ELR (cell line): ENCODE measurements around the gene IQGAP3.

Source experiments
- DNase-seq: peaks from one replicate; pipeline ENCODE4 v3.0.0-alpha.2; 2015; ENCODE audit warnings: low read depth

The IQGAP3 gene

DNA sequence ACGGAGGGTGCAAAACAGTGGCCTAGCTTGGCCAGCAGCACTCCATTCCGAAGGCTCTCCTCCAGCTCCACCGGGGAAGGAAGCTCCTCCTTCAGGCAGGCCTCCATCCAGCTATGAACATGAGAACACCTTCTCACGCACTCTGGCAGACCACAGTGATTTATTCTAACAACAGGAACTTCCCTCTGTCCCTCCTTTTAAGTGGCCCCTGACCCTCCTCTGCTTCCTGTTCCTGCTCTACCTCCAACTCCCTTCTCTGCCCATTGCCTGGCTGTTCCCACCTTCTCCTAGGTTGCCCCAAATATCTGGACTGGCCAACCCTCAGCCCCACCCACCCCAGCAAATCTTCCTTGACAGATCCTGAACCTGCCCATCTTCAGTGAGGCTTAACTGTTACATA lies 5.9 kb downstream of the IQGAP3 start:
- no peak for DNase-seq

DNA sequence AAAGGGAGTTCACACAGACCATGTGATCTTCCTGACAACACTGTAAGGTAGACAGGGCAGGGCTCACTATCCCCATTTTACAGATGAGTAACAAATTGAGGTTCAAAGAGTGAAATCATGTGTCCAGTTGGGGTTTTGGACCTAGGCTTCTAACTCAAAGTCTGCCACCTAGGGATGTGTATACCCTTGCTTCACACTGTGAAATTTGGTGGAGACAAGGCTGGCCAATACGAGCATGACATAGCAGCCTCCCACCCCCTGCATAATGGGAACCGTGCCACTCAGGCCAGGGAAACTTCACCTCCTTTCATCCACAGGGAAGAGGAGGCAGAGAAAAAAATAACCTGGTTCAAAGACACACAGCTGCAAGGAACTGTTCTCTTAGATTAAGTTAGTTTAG lies 6.8 kb downstream of the IQGAP3 start:
- no peak for DNase-seq

DNA sequence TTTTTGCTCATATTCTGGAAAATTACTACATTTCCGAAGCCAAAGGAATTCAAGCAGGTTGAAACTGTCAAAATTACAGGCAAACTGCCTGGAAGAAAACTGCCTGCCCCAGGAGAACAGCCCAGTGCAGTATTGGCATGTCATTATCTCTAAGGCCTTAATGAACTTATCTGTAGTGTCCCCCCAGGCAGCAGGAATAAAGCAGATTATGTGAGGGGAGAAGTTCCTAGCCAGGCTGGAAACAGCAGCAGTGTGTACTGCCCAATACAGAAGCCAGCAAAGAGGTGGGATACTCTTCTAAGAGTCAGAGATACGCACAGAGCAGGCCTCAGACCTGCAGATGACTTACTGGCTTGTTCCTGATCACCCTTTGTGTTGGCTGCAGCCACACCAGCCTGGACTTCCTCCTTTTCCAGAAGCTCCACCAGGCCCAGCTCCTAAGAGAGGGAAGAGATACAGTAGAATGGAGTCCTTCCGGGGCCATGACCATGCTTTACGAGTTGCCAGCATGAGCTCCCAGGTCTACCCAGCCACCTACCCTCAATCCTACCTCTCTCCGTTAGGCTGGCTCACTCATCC lies 11.7 kb downstream of the IQGAP3 start:
- DNase-seq, result no peak

DNA sequence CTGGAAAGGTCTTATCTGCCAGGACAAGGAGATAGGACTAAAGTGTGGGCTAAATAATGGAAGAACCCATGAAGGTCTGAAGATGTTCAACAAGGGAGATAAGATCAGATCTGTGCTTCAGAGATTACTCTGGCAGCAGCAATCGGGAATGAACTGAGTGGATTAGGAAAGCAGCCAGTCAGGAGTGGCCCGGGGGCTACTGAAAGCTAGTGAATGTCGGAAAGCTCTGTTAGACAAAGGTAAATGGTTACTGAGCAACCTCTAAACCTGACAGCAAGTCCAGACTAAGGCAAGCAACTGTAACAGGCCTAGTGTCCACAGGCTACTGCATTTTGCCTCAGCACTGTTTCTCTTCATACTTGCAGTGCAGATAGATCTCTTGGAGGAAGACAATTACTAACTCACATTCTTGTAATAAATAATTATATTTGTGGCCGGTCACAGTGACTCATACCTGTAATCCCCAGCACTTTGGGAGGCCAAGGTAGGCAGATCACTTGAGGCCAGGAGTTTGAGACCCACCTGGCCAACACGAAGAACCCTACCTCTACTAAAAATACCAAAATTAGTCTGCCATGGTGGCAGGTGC lies 12.5 kb downstream of the IQGAP3 start:
- DNase-seq, result peak; percentile 25

DNA sequence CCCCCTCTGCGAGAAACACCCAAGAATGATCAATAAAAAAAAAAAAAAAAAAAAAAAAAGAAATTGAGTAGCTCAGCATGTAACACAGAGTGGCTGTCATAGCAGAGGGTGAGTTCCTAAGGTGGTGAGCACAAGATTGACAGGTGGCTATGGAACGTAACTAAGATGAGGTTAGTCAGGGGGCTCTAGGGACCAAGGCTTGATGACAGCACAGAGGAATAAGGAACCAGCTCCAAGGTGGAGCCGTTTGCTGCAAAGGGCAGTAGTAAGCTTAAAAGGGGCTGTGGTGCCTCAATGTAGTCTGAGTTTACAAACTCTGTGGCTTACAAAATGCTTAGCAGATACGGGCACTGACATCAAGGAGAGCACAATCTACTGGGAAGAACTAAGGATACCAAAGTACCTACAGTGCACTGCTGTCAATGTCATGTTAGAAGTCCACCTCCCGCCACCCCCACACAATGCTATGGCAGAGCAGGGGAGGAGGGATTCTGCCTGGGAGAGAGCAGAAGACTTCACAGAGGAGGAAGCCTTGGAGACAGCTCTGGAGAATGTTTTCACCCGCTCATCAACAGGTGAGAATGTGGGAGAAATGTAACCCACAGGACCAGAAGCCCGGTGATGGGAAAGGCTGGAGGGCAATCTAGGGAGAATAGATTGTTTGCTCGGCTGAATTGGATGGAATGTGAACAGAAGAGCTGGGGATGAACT lies 13.1 kb downstream of the IQGAP3 start:
- no peak for DNase-seq

DNA sequence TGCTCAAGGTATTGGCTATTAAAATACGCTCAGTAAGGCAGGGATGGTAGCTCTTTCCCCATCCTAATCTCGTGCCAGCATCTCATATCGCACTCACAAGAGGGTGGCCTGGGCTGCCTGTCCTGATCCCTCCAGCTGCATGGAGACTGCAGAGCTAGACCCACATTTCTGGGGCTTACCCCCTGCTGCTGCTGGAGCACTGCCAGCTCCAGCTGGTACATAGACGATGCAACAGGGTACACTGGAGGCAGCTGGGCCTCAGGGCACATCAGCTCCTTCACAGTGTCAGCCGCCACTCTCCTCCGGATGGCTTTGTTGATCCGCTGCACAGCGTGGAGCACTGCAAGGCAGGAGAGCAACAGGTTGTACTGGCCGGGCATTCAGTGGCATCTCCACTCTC lies 16.0 kb downstream of the IQGAP3 start:
- no peak for DNase-seq

DNA sequence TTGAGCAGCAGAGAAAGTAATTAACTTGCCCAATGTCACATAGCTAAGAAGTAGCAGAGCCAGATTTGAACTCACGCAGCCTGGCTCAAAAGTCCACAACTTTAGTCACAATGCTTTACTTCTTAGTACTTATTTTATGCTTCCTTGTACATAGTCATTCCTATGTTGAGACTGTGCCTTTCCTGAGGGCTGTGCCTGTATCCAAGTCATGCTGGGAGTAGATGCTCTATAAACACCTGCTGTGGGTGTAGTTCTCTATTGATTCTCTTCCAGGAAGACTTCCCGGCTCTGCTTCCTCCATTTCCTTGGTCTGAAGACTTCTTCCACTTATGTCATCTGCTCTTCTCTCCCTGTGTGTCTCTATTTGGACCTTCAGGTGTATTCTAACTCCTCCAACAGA lies 16.6 kb downstream of the IQGAP3 start:
- no peak for DNase-seq

DNA sequence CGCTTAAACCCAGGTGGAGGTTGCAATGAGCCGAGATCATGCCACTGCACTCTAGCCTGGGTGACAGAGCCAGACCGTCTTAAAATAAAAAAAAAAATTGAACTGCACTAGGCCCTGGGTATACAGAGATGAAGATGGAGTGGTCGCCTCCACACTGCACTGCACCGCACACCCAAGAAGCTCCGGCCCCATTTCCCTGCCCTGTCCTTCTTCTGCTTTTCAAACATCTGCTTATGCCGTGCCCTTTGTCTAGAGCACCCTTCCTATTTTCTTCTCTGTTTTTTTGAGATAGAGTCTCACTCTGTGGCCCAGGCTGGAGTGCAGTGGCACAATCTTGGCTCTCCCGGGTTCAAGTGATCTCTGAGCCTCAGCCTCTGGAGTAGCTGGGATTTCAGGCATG lies 17.4 kb downstream of the IQGAP3 start:
- DNase-seq, result no peak

DNA sequence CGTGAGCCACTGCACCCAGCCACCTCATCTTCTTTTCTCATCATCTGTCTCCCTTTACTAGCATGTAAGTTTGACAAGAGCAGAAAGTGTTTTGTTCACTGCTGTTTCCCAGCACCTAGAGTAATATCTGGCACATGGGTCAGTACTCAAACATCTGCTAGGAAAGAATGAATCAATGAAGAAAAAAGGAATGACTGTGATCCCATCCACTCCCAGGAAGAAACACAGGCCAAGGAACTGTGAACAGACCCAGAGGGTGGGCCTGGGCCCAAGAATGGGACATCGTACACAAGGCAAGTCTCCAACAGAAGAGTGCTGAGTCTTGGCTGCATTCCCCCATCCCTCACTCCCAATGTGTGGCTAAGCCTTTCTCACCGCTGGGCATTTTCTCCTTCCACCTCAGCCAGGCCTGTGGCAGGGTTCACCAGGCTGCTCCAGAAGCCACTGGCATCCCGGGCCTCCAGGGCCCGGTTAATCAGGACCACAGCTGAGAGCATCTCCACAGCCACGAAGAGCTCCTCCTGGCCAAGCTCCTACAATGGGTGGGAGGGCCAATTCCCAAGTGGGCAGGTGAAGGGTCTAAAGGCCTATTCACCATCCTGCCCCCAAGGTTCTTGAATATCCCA lies 18.4 kb downstream of the IQGAP3 start:
- DNase-seq, result no peak

DNA sequence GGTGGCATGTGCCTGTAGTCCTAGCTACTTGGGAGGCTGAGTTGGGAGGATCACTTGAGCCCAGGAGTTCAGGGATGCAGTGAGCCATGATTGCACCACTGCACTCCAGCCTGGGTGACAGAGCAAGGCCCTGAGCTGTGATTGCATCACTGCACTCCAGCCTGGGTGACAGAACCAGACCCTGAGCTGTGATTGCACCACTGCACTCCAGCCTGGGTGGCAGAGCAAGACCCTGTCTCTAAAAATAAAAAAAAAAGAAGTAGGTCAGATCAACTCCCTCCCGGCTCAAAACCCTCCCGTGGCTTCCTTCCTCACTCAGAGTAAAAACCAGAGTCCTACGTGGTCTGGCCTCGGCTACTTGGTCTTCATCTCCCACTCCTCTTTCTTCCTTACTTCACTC lies 19.4 kb downstream of the IQGAP3 start:
- DNase-seq, result peak; percentile 17

DNA sequence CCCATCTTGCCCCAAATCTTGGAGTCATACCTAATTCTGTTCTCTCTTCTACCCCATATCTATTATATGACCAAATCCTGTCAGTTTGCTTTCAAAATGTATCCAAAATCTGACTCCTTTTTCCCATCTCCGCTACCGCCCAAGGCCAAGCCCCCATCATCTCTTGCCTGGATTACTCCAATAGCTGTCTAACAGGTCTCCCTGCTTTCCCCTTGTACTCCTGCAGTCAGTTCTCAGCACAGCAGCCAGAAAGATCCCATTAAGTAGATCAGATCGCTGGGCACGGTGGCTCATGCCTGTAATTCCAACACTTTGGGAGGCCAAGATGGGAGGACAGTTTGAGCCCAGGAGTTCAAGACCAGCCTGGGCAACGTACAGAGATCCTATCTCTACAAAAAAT lies 19.8 kb downstream of the IQGAP3 start:
- DNase-seq, result no peak

DNA sequence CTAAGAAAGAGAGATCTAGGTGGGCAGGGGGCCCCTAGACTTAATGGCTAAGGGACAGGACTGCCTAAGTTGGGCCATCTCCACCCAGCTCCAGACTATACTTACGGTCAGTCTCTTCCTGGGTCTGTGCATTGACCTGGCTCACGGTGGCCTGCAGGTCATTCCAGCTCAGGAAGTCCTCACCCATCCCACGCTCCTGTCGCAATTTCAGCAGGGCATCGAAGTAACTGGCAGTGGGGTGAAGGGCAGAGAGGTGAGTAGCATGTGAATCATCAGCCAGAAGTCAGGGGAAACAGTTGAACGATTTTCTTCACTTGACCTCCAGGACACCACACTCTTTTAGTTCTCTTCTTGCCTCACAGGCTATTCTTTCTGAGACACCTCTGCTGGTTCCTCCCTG lies 20.5 kb downstream of the IQGAP3 start:
- peak; percentile 79 for DNase-seq

DNA sequence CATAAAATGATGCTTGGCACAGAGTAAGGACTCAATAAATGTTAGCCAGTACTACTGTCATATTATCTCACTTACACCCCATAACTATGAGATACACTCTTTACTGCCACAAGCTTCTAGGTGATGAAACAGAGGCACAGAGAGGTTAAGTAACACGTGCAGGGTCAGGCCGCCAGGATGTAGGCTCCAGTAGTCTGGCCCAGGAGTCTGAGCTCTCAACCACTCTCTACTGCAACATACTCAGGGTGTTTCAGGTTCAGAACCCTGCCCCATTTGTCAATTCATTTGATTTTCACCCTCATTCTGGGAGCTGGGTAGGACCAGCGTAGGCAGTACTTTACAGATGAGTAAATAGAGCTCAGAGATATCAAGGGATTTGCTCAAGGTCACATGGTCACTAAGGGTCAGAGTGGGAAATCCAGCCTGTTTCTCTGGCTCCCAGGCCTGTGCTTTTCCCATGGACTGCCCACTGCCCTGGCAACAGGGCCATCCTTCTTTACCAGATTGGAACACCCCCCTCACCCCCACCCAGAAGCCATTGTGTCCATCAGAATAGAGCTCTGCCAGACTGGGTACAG lies 21.2 kb downstream of the IQGAP3 start:
- DNase-seq, result no peak

DNA sequence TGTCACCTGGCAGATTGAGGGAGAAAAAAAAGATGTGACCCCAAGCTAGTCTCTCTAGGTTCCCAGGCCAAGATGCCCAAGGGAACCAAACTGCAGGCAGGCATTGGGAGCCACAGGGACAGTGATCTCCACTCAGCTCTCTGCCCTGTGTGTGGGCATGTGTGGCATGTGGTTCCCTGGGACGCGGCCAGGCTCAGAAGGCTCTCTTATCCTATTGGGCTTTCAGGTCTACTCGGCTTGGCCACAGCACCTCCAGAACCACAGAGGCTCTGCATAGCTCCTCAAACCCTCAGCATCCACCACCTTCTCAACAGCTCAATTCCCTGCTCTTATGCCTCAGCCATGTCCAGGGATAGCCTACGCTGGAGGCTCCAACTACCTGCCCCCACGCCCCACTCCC lies 22.0 kb downstream of the IQGAP3 start:
- DNase-seq, result no peak

DNA sequence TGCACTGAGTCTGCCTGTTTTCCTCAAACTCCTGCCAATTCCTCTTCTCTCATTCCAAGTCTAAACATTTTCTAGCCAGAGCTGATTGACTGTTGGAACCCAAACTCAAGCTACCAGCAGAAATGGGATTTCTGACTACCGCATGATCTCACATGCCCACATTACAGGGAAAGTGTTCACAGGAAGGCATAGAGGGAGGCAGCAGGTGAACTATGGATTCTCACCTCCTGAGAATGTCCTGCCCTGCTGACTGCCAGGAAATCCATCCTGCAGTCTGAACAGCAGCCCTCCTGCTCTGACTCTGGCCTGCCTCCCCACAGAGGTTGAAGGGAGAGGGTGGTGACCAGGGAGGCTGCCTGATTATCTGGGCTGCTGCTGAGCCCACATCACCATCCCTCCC lies 22.5 kb downstream of the IQGAP3 start:
- DNase-seq, result no peak

DNA sequence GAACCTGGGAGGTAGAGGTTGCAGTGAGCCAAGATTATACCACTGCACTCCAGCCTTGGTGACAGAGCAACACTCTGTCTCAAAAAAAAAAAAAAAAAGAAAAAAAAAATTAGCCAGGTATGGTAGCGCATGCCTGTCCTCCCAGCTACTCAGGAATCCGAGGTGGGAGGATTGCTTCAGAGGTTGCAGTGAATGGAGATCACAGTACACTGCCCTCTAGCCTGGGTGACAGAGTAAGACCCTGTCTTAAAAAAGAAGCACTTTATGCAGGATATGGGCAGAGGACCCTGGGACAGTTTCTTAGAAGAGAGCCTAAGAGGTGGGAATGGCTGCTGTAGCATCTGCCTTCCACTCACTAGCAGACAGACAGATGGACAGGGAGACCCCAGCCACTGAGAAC lies 23.0 kb downstream of the IQGAP3 start:
- DNase-seq, result no peak

DNA sequence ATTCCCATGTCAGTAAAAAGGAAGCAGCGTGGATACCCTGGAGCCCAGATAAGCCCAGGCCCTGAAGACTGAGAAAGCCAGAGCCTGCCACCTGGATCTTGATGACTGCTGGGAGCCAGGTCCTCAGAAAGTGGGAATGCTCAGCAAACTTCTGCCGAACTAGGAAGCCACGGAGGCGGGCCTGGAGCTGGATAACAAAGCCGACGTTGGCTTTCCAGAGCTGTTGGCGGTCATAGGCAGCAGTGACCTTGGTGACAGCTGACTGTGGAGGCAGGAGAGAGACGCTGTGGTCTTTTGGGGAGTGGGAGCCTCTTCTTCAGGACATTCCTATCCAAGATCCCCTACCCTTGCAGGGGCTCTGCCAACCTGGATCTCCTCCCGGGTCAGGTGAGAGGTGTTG lies 24.4 kb downstream of the IQGAP3 start:
- DNase-seq, result no peak

DNA sequence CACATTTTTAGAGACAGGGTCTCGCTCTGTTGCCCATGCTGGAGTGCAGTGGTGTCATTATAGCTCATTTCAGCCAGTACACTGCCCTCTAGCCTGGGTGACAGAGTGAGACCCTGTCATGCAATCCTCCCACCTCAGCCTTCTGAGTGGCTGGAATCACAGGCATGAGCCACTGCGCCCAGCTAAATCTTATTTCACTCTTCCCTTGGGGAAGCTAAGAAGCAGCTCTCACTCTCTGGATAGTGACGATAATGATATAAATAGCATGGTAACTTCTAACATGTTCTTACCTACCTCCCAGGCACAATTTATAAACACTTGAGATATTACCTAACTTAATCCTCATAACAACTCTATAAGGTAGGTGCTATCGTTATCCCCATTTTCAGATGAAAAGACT lies 24.9 kb downstream of the IQGAP3 start:
- no peak for DNase-seq

DNA sequence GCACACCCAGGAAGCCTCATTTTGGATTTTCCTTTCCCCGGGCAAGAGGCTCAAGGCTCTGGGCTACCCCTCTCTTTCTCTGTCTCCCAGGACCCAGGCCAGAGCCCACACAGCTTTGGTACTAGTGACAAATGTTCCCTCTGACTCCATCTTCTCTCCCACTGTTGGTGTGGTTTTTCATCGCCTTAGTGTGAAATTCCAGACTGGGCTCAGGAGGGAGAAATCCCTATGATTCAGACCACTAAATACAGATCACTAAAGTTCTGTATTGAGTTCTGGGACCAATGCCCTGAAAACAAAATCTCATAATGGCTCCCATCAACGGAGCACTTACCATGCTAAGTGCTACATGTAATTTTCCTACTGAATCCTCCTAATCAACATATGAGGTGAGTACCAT lies 26.1 kb downstream of the IQGAP3 start:
- DNase-seq, result no peak

DNA sequence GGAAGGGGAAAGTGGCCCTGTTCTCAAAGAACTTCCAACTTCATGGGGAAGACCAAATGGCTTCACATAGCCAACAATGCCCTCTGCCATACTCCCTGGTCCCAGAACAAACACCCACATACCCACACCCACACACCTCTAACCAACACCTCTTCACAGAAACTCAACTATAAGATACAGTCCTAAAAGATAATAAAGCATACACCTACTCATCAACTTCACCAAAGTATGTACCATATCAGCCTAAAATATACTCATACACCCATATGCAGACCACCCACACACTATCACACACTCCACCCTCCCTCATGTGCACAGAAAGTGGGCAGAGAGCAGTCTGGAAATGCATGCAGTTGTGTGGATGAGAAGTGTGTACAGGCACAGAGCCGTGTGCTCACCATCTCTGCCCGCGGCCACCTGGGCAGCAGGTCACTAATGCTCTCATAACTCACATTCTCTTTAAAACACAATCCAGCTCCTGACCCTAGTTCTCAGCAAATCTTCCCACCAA lies 27.7 kb downstream of the IQGAP3 start:
- no peak for DNase-seq

DNA sequence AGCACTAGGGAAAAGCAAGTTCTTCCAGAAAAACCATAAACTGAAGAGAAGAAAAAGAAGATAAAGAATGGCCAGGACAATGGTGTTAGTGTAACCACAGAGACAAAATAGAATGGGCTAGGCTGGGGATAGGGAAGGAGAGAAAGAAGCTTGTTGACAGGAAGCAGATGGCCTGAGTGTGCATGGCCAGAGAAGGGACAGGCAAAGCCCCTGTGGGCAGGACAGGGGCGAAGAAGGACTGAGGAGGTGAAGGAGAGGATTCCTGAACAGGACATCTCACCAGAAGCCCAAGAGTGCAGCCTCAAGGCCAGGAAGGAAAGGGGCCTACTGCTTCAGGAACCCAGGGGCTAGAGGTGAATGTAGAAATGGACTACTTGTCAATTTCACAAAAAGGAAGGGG lies 29.3 kb downstream of the IQGAP3 start:
- no peak for DNase-seq

DNA sequence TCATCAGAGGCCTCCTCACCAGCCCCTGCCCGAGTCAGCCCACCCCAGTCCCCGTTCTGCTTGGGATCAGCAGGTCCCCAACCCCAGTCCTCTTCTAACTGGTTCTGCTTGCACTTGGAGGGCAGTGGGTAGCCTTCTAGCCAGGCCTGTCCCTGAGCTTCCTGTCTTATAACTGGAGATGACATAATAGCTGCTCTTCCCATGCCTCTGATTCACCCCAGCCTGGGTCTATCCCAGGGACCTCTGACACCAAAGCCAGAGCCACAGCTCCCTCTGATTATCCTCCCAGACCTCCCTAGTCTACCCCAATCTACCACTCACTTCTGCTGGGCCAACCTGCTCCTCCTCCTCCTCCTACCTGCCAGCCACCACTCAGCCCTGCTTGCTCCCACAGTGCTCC lies 31.4 kb downstream of the IQGAP3 start:
- DNase-seq, result peak; percentile 27

DNA sequence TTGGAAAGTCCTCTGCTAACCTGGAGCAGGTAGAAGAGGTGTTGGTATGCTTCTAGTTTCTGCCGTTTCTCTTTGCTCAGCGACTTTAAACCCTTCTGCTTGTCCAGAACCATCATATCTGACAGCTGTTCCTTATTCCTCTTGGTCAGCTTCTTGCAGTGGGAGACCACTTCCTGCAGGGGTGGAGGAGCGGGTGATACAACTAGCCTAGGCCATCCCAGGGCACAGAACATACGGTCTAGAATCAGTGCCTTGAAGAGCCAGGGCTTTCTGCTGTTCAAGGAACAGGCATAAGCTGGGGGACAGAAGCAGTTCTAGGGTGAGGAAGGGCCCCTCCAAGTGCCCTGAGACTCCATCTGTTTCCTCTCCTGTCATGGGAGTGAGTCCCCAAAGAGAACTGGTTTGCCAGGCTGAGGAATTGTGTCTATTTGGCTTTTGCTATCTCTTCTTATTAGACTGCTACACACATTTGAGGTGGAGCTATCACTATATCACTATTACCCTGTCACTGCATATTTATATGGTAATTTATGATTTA lies 32.5 kb downstream of the IQGAP3 start:
- no peak for DNase-seq
